Measurements from ENCODE around the gene OSBPL5. TPM values are rescaled to one million over a fixed set of nuclear protein-coding genes. Genes with fewer than 3 reads are reported as not detected.

Gene OSBPL5
- total and polyA plus RNA-seq, 9 of the 15 experiments (the other 6 are each of a cell fraction or from before 2014, with no cell fraction given), result 0.06 to 14.8 (median 3.2) TPM

- Histone ChIP-seq H3K27me3 (ENCODE audit: control insufficient read depth in 2 of 2, insufficient read depth in 2 of 2, low read length in 2 of 2) (no peaks in the 10 kb centered on the region), H3K4me2 (ENCODE audit: insufficient read depth, low read length) (no peak overlapping the region), H3K4me1 (replicated peaks in 1 of 2; ENCODE audit: control insufficient read depth in 2 of 2, insufficient read depth in 2 of 2, low read length in 2 of 2) (peaks cover 0 to 6% of the 10 kb centered on the region in 2 experiments; a peak in 2 of 5 replicates), H3K9me3 (replicated peaks; ENCODE audit: control insufficient read depth, insufficient read depth, low read depth, low read length) (no peaks in the 10 kb centered on the region), H3K9ac (ENCODE audit: insufficient read depth in 1 of 2, low read depth in 2 of 2, low read length in 2 of 2) (0 out of 4 replicates have a peak overlapping the region, but pooled peaks of 1 of the 2 experiments have one; percentile 31), H4K20me1 (replicated peaks; ENCODE audit: control insufficient read depth, insufficient read depth, low read length) (peaks cover 53% of the 10 kb centered on the region), H3K9me1 (ENCODE audit: control insufficient read depth, insufficient read depth, low read length) (peaks cover 10% of the 10 kb centered on the region), H3K79me2 (ENCODE audit: control insufficient read depth, insufficient read depth, low read length) (peaks cover 36% of the 10 kb centered on the region), H3K27ac (ENCODE audit: extremely low read depth, low read depth, low read length) (no peak overlapping the region), H3K36me3 (ENCODE audit: control insufficient read depth, insufficient read depth, low read length) (peaks cover 85% of the 10 kb centered on the region), H2AFZ (ENCODE audit: low read depth, low read length) (no peak overlapping the region), H3K4me3 (no peak overlapping the region)
- ATAC-seq, result no peak
- intact Hi-C loops (cut with micrococcal nuclease), result no loop called here
- ChIA-PET POLR2A (no interaction called here), CTCF (ENCODE audit: low intra/inter-chr PET ratio) (no interaction called here)
- no peak for DNase-seq (ENCODE audit: extremely low read depth in 1 of 4, low spot score in 3 of 4)
- in situ Hi-C loops (cut with MboI), result loop anchor here (5.0 kb wide), 1 partner anchor 50 kb away; no protein-coding TSS in a partner anchor
- TF ChIP-seq NCOA4 (IDR thresholded peaks at IDR 0.05; ENCODE audit: partially characterized antibody) (no peak), SP1 (CRISPR knock-in tag; IDR thresholded peaks at IDR 0.05) (no peak), ZC3H8 (IDR thresholded peaks at IDR 0.05) (no peak)
- BruUV-seq (replicated peaks), result no TSS peak
- no peak for FAIRE-seq
- 84% methylated on average over 16 of the region's 17 CpGs for WGBS (ENCODE audit: insufficient coverage, low coverage, missing lambda C conversion rate)
These were observed 123.2 kb downstream of the OSBPL5 start for GRCh38 chr11:3041699-3042441.

GRCh38 chr11:3040881-3041280, 124.2 kb downstream of the OSBPL5 start:
- WGBS (ENCODE audit: insufficient coverage, low coverage, missing lambda C conversion rate), result 93% methylated on average over 9 of the region's 9 CpGs
- no peak for FAIRE-seq
- no peak for DNase-seq (ENCODE audit: extremely low read depth in 1 of 4, low spot score in 3 of 4)
- Histone ChIP-seq H4K20me1 (replicated peaks; ENCODE audit: control insufficient read depth, insufficient read depth, low read length) (peaks cover 46% of the 10 kb centered on the region), H3K9ac (ENCODE audit: insufficient read depth in 1 of 2, low read depth in 2 of 2, low read length in 2 of 2) (no peak overlapping the region), H3K79me2 (ENCODE audit: control insufficient read depth, insufficient read depth, low read length) (peaks cover 27% of the 10 kb centered on the region), H2AFZ (ENCODE audit: low read depth, low read length) (no peak overlapping the region), H3K27me3 (ENCODE audit: control insufficient read depth in 2 of 2, insufficient read depth in 2 of 2, low read length in 2 of 2) (no peaks in the 10 kb centered on the region), H3K9me1 (ENCODE audit: control insufficient read depth, insufficient read depth, low read length) (peaks cover 5% of the 10 kb centered on the region), H3K4me2 (ENCODE audit: insufficient read depth, low read length) (no peak overlapping the region), H3K4me3 (no peak overlapping the region), H3K27ac (ENCODE audit: extremely low read depth, low read depth, low read length) (no peak overlapping the region), H3K4me1 (replicated peaks in 1 of 2; ENCODE audit: control insufficient read depth in 2 of 2, insufficient read depth in 2 of 2, low read length in 2 of 2) (peaks cover 0 to 6% of the 10 kb centered on the region in 2 experiments; a peak in 2 of 5 replicates), H3K36me3 (ENCODE audit: control insufficient read depth, insufficient read depth, low read length) (peaks cover 86% of the 10 kb centered on the region), H3K9me3 (replicated peaks; ENCODE audit: control insufficient read depth, insufficient read depth, low read depth, low read length) (no peaks in the 10 kb centered on the region)
- POLR2A ChIA-PET, result interaction anchor here (0.6 kb wide), 1 partner anchor 8 kb away, joined by 3 read pairs; no protein-coding TSS in a partner anchor
- no peak for ATAC-seq
- intact Hi-C loops (cut with micrococcal nuclease), result no loop called here
- in situ Hi-C loops (cut with MboI), result loop anchor here (5.0 kb wide), 1 partner anchor 51 kb away; no protein-coding TSS in a partner anchor
- CTCF ChIA-PET (ENCODE audit: low intra/inter-chr PET ratio), result no interaction called here
- no TSS peak for BruUV-seq (replicated peaks)
- TF ChIP-seq BRD4 (IDR thresholded peaks at IDR 0.05) (no peak), ZNF217 (CRISPR knock-in tag; IDR thresholded peaks at IDR 0.05) (no peak), HSF4 (CRISPR knock-in tag; IDR thresholded peaks at IDR 0.05; ENCODE audit: borderline replicate concordance) (no peak), YY1 (IDR thresholded peaks at IDR 0.05; ENCODE audit: borderline replicate concordance in 1 of 3, control insufficient read depth in 1 of 3, extremely low read depth in 1 of 3, insufficient read depth in 3 of 3, insufficient read length in 1 of 3, insufficient replicate concordance in 2 of 3, low read depth in 1 of 3, low read length in 2 of 3) (no peak), SREBF1 (IDR thresholded peaks at IDR 0.05; ENCODE audit: borderline replicate concordance, low read depth, low read length) (no peak), CCAR2 (IDR thresholded peaks at IDR 0.05; ENCODE audit: low read depth, low read length) (no peak), THAP12 (CRISPR knock-in tag; IDR thresholded peaks at IDR 0.05) (no peak)
